GM19043 (cell line): ENCODE measurements around the gene PLCE1.
"Not testable (repeated sequence)": the region's sequence is repeated elsewhere in the genome, so short reads cannot be mapped to it uniquely, and the experiment has no call there.

Source experiments
- ATAC-seq: cut with Tn5 transposase; IDR thresholded peaks from one replicate; pipeline ENCODE4 v1.9.1; 2021; ENCODE audit warnings: low read depth; ENCODE audit not compliant: unreplicated experiment

PLCE1 gene

DNA sequence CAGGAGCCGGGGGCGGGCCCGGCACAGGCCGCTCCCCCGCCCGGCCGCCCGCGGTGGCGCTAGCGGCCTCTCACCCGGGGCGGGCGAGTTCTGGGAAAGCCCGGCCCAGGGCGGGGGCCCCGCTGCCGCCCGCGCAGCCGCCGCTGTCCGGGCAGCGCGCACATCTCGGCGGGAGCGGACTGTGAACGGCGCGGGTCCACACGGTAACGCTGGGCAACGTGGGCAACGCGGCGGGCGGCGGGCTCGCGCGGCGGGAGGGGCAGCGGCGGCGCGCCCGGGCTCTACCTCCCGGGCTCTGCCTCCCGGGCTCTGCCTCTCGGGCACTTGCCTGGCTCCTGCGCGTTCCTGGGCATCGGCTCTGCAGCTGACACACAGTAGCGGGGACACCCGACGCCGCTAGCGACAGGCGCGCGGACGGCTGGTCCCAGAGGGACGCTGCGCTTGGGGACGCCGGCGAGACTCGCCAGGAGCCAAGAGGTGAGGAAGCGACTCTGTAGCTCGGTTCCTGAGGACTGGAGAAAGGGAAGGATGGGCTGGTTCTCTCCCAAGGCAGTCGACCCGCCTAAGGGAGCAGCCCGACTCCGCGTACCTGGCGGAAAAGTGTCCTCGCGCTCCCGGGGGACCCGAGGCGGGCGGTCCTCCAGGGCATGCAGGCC is at the start of gene PLCE1:
TSS of gene PLCE1 (plus strand) at position 150 of the 656 bp plus-strand sequence. CDS start 37,116 bp downstream, outside the sequence.
- no peak for ATAC-seq

DNA sequence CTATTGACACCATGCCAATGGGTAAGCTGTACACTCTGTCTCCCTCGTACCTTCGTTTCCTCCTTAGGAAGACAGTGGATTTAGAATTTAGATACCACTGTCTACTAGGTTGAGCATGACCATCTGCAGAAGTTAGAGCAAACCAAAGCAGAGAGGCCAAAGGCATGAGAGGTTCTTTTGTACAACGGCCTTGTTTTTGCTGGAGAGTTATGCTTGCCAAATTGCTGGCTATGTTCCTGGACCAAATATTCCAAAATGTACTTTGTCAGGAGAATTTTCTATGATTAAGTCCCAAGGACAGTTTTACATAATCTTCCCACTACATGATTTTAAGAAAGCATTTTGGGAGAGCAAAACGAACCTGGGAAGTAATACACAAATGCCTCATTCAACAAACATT is 47.9 kb upstream of the PLCE1 start:
- no peak for ATAC-seq

DNA sequence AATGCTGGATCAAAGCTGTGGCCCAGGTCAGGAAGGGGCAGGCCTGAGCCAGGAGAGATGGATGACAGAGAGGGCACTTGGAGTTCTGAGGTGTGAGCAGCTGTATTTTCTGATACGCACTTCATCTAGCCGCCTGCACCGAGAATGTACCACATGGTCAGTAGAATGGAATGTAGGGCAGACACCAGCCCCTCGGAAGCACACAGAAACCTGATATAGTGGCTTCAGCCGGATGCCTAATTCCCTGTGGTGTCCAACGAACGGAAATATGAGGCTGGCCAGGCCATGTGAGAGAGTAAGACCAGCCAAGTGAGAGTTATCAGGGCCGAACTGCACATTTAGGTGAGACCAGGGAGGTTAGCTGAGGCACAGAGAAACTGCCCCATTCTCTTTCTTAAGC is 46.7 kb upstream of the PLCE1 start:
- no peak for ATAC-seq

DNA sequence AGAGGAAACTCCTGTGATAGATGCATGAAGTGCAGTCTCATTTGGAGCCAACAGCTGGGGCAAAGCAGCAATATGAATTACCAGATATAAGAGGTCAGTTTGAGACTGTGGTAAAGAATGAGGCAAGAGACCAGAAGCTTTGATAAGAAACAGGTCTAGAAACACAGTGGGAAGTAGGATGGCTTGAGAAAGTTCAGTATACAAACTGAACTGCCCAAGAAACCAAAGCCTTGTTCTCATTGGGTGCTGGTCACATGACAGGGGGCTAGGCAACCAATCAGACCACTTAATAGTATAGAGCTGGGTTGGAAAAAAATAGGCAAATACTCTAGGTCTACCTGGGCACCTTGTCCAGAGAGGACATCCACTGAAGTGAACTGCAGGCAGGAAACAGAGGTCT is 46.2 kb upstream of the PLCE1 start:
- ATAC-seq, result no peak

DNA sequence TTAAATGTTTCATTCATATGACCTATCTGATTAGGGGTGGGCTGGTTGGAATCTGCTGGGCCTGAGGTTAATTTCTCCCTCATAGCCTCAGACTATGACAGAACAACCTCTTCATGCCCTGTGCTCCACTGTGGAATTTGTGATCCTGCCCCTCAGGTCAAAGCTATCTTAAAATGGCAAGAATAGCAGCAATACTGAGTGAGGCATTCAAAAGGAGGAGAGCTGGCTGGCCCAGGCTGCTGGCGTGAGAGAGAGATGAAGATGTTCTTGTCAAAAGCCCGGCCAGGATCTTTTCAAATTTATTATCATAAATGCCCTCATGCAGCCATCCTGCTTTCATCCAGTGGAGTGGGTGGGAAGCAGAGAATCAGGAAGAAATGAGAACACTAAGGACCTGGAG is 41.8 kb upstream of the PLCE1 start:
- ATAC-seq, result no peak

DNA sequence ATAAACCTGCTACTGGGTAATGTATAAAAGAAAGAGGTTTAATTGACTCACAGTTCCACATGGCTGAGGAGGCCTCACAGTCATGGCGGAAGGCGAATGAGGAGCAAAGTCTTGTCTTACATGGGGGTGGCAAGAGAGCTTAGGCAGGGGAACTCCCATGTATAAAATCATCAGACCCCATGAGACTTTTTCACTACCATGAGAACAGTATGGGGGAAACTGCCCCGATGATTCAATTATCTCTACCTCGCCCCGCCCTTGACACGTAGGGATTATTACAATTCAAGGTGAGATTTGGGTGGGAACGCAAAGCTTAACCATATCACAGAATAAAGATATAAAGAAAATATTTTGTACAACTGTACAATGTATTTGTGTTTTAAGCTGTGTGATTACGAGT is 39.4 kb upstream of the PLCE1 start:
- ATAC-seq, result no peak

DNA sequence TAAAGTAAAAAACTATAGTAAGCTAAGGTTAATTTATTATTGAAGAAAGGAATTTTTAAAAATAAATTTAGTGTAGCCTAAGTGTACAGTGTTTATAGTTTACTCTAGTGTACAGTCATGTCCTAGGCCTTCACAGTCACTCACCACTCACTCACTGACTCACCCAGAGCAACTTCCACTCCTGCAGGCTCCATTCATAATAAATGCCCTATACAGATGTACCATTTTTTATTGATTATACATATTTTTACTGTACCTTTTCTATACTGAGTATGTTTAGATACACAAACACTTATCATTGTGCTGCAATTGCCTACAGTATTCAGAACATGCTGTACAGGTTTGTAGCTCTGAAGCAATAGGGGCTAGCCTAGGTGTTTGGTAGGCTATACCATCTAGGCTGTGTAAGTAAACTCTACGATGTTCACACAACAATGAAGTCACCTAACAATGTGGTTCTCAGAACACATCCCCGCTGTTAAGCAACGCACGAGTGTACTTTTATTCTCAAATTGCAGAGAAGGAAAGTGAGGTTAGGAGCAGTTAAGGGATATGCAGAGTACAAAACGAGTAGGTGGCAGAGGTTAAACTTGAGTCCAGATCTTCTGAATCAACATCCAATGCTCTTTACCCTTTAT is 38.9 kb upstream of the PLCE1 start:
- ATAC-seq, result no peak

DNA sequence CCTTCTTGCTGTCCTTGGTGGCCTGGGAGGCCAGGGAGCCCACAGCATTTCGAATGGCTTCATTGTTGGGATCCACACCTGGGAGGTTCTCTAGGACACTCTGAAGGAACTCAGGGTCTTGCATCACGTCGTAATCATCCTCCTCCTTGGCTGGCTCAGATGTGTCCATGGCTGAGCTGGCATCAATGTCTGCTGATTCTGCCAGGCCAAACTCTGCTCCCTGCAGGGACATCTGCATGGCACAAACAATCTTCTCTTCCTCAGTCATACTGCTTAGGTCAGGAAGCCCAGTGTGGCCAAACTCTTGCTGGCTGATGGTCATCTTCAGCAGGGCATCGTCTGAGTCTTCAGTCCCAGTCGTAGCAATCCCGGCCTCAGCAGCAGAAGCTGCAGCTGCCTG is 34.9 kb upstream of the PLCE1 start:
- no peak for ATAC-seq

DNA sequence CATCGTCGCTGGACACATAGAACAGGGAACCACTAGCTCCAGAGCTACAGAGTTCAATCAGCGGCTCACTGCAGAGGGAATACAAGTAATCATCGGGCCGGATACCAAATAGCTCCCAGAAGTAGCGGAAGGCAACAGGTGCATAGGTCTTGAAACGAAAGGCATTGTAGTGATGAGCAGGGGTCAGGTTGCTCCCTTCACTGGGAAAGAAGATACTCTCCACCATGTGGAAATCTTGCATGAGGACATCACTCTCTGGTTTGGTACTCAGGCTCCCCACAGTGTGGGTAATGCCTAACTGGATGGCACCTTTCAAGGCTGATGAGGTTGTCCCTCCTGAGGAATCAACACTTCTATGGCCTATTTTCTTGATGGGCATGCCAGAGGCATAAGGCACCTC is 32.7 kb upstream of the PLCE1 start:
- ATAC-seq, result not testable (repeated sequence)

DNA sequence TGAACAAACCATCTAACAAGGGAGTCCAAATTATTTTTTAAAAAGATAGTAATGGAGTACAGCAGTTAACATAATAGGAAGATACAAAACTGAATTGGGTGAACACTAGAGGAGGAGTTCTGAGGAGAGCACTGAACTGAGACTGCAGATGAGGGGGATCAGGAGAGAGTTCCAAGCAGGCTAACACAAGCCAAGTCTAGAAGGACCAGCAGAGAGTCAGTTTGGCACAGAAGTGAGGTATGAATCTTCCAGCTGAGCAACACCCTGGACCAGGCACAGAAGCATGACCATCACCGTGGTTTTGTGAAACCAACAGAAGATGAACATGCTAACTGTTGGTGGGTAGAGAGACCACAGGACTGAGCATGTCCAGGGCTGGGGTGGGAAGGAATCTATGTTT is 30.8 kb upstream of the PLCE1 start:
- ATAC-seq, result no peak

DNA sequence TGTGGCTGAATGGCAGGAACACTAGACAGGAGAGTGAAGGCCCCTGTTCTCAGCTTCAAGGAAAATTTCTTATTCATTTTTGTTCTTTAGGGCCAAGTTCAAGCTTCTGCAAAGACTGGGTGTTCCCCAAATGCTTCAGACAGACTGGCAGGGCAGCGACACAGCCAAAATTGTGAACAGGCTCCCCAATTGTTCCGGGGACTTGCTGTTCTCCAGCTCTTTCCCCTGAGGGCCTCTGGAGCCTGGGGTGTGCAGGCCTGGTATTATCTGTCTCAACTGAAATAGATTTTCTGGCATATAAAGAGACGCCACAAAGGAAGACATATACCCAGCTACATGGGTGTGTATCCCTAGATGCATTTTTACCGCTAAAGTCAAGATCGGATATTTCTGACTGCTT is 30.3 kb upstream of the PLCE1 start:
- no peak for ATAC-seq

DNA sequence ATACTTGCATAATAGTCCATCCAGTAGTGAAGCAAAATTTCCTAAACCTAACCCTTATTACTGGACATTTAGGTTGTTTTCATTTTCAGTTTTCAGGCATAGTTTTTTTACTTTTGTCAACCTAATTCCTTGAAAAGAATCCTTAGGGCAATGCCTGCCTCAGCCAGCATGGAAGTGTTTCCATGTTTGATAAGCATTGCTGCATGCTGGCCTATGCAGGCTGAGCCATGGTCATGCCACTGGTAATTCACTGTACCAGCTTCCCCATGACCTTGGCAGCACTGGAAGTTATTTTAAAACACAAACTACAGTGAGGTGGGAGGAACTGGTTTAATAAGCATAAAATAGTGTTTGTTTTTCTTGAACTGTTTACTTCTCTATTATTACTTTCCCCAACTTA is 27.8 kb upstream of the PLCE1 start:
- ATAC-seq, result no peak

DNA sequence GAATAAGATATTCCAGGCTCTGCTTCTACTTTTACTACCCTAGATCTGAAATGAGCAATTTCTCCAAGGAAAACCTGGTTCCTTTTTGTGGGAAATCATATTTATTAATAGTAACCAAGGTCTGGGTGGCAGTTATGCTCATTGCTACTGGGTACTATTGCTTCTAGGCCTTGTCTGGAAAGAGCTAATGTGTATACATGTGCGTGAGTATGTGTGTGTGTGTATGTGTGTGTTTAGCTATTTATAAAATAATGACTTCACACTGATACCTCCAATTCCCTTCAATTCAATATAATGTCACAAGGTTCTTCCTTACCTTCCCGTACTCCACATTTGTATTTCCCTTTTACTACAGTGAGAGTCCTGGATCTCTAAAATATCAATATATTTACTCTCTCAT is 26.0 kb upstream of the PLCE1 start:
- no peak for ATAC-seq

DNA sequence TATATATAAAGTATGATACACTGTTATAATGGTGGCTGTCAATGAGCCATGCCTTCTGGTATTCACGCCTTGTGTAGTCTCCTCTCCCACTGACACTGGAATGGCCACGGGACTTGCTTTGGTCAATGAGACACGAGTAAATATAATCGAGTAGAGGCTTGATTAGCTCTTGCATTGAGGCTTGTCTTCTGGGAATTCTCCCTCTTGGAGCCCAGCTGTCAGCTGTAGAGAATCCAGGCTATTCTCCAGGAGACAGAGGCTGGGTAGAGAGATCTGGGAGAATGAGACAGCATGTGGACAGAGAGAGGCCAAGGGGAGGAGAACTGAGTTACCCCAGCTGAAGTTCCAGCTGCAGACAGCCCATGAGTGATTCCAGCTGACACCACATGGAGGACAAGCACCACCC is 25.2 kb upstream of the PLCE1 start:
- ATAC-seq, result no peak

DNA sequence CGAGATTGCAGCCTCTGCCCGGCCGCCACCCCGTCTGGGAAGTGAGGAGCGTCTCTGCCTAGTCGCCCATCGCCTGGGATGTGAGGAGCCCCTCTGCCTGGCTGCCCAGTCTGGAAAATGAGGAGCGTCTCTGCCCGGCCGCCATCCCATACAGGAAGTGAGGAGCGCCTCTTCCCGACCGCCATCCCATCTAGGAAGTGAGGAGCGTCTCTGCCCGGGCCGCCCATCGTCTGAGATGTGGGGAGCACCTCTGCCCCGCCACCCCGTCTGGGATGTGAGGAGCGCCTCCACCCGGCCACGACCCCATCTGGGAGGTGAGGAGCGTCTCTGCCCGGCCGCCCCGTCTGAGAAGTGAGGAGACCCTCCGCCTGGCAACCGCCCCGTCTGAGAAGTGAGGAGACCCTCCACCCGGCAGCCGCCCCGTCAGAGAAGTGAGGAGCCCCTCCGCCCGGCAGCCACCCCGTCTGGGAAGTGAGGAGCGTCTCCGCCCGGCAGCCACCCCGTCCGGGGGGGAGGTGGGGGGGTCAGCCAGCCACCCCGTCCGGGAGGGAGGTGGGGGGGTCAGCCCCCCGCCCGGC is 23.2 kb upstream of the PLCE1 start:
- not testable (repeated sequence) for ATAC-seq

DNA sequence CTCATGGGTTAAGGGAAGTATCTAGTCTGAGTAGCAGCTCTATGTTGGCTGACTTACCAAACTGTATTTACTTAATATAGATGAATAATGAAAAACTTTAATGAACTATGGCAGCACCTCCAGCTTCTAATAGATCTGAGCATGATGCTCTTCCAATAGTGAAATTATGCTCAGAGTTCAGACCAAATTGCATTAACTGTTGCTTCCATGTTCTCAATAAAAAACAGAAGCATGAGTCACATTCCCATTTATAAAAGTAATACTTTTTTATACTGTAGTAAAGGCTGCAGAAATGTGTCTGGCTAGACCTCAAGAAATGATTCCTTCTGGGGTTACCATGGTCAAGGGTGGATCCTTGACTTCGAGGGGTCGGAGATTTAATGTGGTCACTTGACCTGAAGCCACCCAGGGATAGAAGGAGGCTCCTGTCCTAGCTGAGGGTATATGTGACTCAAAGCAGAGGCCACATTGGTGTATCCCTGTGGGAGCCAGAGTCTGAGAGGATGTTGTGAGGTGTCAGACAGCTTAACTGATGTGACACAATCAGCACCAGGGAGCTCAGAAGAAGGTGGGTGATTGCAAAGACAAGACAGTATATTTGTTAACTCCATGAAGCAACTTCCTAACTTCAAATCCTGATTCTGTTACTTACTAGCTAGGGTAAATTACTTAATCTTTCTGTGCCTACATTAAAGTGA is 19.8 kb upstream of the PLCE1 start:
- ATAC-seq, result no peak

DNA sequence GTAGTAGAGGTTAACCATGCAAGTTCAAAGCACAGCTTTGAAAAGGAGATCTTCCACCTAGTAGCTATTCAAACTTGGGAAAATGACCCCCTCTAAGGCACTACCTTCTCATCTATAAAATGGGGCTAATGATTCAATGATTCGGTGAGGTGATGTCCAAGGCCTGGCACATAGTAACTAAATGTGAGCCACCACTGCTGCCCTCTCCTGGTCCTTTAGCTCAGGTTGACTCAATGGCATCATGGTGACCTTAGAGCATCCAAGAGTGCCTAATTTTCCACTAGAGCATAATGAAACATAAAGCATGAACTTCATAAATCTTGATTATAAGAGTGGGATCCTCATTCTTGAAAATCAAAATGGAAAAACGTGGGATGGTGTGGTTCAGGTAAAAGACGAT is 16.3 kb upstream of the PLCE1 start:
- no peak for ATAC-seq

DNA sequence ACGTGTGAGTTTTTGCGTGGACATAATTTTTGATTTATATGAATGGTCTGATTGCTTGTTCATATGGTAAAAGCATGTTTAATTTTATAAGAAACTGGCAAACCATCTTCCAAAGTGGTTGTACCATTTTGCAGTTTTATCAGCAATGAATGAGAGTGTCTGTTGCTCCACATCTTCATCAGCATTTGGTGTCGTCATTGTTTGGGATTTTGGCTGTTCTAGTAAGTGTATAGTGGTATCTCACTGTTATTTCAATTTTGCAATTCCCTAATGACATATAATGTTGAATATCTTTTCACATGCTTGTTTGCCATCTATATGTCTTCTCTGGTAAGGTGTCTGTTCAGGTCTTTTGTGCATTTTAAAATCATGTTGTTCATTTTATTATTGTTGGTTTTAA is 13.2 kb upstream of the PLCE1 start:
- ATAC-seq, result no peak

DNA sequence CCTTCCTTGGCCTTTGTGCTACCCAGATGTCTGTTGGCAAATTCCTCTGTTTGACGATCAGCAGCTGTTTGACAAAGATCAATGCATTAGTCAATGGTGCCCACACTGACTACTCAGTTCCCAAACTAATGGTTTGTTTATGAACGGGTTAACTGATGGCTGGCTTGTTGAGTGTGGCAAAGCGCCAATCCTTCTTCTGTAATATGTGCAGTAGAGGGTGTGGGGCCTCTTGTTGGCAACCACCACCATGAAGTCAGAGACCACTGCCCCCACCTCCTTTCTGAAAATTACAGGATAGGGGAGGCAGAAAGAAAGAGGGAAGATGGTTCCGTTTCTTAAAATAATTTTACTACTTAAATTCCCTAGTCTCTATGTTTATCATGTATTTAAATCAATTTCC is 2.6 kb upstream of the PLCE1 start:
- ATAC-seq, result no peak

DNA sequence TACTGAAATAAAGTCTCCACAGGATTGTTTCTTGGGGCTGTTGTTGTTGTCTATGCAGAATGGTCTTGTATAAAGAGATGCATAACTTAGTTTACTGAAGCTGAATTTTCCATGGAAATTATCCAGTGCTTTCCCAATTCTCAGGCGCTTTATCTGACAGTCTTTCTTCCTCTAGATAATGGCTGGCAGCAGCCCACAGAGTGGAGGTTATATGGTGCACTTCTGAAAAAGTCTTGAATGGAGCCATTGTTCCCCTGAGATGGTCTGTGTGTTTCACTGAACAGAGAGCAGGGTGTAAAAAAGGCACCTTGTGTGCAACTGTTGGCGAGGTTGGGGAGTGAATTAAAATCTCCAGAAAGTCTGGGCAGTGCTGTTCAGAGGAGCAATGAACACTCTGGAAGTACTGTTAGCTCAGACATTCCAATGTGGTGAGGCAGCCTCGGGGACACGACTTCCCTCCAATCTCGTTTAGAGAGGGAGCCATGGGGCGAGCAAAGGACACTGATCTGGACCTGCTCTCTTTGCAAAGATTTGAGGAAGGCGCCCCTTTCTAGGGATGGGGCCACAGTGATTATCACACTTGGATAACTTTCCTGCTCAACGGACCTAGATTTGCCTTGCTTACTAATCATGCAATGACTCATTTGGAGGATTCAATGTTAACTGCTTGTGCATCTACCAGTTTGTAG is 2.0 kb upstream of the PLCE1 start:
- ATAC-seq, result no peak

DNA sequence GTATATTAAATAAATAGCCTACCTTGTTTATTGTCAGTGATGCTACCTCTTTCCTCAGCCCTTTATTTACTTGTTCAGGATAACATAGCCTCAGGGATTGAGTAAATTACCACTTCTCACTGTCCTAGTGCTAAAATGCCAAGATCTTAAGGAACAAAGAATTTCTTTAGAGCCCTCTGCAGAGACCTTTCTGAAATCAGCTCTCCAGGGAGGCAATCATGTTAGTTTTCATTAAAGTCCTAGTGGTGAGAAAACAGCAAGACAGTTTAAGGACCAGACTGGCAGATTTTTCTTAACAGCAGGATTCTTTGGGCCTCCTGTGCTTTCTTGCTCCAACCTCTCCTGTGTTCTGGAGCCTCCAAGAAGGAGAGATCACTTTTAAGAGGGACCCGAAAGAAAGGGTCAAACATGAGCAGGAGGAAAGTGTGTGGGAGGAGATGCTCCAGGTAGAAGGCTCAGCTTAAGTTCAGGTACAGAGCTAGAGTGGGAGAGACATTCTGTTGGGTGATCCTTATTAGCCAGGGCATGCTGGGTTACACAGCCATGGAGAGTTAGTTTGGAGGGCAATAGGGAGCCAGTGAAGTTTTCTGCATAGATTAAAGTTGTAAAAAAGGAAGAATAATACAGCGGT is 1.2 kb upstream of the PLCE1 start:
- ATAC-seq, result no peak
